K562 (cell line): Measurements from ENCODE around the gene HEBP2. TPM values are rescaled to one million over a fixed set of nuclear protein-coding genes. Genes with fewer than 3 reads are reported as not detected.
A peak's percentile ranks its signal among the peaks of the same experiment; 100 is the strongest.

Experiments
- CTCF ChIP-seq, 3 experiments: IDR thresholded peaks in 2 of 3; conservative IDR thresholded peaks in 1 of 3; 2 replicates each; pipeline ENCODE4 v1.5.1; 2011 to 2012; ENCODE audit warnings: low read length in 3 of 3, mild to moderate bottlenecking in 3 of 3, control low read depth in 2 of 3, improper control_type of control experiment in 1 of 3, inconsistent platforms in 1 of 3, low read depth in 1 of 3, mixed read lengths in 1 of 3, moderate library complexity in 1 of 3; ENCODE audit not compliant: insufficient read depth in 2 of 3
- E2F1 ChIP-seq: sonication (generic); formaldehyde crosslinking; IDR thresholded peaks from 2 replicates; pipeline ENCODE4 v1.8.1; 2023; ENCODE audit warnings: mild to moderate bottlenecking, missing genetic modification reagents, moderate library complexity
- ETS1 ChIP-seq: conservative IDR thresholded peaks from 2 replicates; pipeline ENCODE4 v1.6.1; 2011; ENCODE audit warnings: low read depth, mild to moderate bottlenecking, low read length; ENCODE audit not compliant: control insufficient read depth
- FUS ChIP-seq: fragments of 200-400 bp; formaldehyde crosslinking; optimal IDR thresholded peaks from 2 replicates; pipeline ENCODE3; 2017; ENCODE audit warnings: low read depth, low read length
- HSF4 ChIP-seq: fragments of 250-450 bp; sonication (Bioruptor Pico); IDR thresholded peaks from 2 replicates; pipeline ENCODE4 v2.1.2; 2022; ENCODE audit warnings: mild to moderate bottlenecking, moderate library complexity, borderline replicate concordance
- IRF2 ChIP-seq: sonication (generic); formaldehyde crosslinking; IDR thresholded peaks from 2 replicates; pipeline ENCODE4 v1.8.1; 2022; ENCODE audit warnings: mild to moderate bottlenecking, missing genetic modification reagents
- LEF1 ChIP-seq: fragments of 450-650 bp; IDR thresholded peaks from 2 replicates; pipeline ENCODE4 v1.6.1; 2016; ENCODE audit warnings: mild to moderate bottlenecking
- NR2C2 ChIP-seq, 2 experiments: fragments of 200-800 bp in 1 of 2; sonication (Bioruptor generic) in 1 of 2; sonication (generic) in 1 of 2; formaldehyde crosslinking in 1 of 2; IDR thresholded peaks; 2 replicates each; pipeline versions ENCODE4 v1.6.1 to v1.8.0; 2016 to 2022; ENCODE audit warnings: mild to moderate bottlenecking in 1 of 2, missing compliant biosample characterization in 1 of 2, missing genetic modification characterization in 1 of 2, missing genetic modification reagents in 1 of 2
- NR2F6 ChIP-seq: fragments of 450-650 bp; formaldehyde crosslinking; IDR thresholded peaks from 2 replicates; pipeline ENCODE4 v1.4.0; 2020; ENCODE audit warnings: mild to moderate bottlenecking
- PBX2 ChIP-seq, 2 experiments: IDR thresholded peaks in 1 of 2; conservative IDR thresholded peaks in 1 of 2; 2 replicates each; pipeline ENCODE4 v1.6.1; 2016; ENCODE audit warnings: low read depth in 2 of 2, mild to moderate bottlenecking in 1 of 2, missing compliant biosample characterization in 1 of 2, missing genetic modification characterization in 1 of 2, moderate library complexity in 1 of 2
- PHF21A ChIP-seq: fragments of 450-650 bp; IDR thresholded peaks from 2 replicates; pipeline ENCODE4 v1.6.1; 2017; ENCODE audit warnings: low read depth, borderline replicate concordance
- POLR2G ChIP-seq: fragments of 200-400 bp; formaldehyde crosslinking; IDR thresholded peaks from 2 replicates; pipeline ENCODE4 v1.6.1; 2017; ENCODE audit warnings: low read depth, mild to moderate bottlenecking, antibody characterized with exemption, low read length, moderate library complexity
- PRPF4 ChIP-seq: fragments of 200-400 bp; formaldehyde crosslinking; IDR thresholded peaks from one replicate; pipeline ENCODE4 v1.6.1; 2017; ENCODE audit warnings: low read length, low read depth, mild to moderate bottlenecking; ENCODE audit not compliant: insufficient read depth, poor library complexity, severe bottlenecking
- RBM34 ChIP-seq: fragments of 200-400 bp; formaldehyde crosslinking; IDR thresholded peaks from 2 replicates; pipeline ENCODE4 v1.6.1; 2018; ENCODE audit warnings: low read length, borderline replicate concordance; ENCODE audit not compliant: insufficient read depth
- SP2 ChIP-seq: IDR thresholded peaks from 2 replicates; pipeline ENCODE4 v1.6.1; 2011; ENCODE audit warnings: mild to moderate bottlenecking, low read depth, low read length, moderate library complexity; ENCODE audit not compliant: poor library complexity, severe bottlenecking; ENCODE audit errors: extremely low read depth
- USF2 ChIP-seq: sonication (generic); formaldehyde crosslinking; IDR thresholded peaks from 2 replicates; pipeline ENCODE4 v1.5.0; 2020; ENCODE audit warnings: missing genetic modification reagents
- ZBTB12 ChIP-seq: fragments of 250-450 bp; sonication (Bioruptor Pico); IDR thresholded peaks from 2 replicates; pipeline ENCODE4 v1.4.0; 2020
- ZNF77 ChIP-seq: fragments of 250-450 bp; sonication (Bioruptor Pico); IDR thresholded peaks from 2 replicates; pipeline ENCODE4 v1.5.0; 2020
- polyA plus RNA-seq, 8 experiments: library from polyadenylated mRNA; depleted of rRNA in 4 of 8; stranded (reverse) in 5 of 8; unstranded in 3 of 8; fragments of >200 nt; fragmentation: Nextera tagmentation in 2 of 8; fragmentation: Illumina TruSeq in 1 of 8; extraction: Ambion mirVana in 2 of 8; extraction: Trizol in 1 of 8; gene quantifications; 2 replicates each; pipeline versions ENCODE4 v1.2.1 to v1.2.3, GENCODE V29; 2011 to 2014; ENCODE audit warnings: inconsistent platforms in 1 of 8, missing spikeins in 1 of 8
- total RNA-seq, 7 experiments: library from RNA; depleted of rRNA in 6 of 7; stranded (reverse); fragments of >200 nt in 6 of 7; fragmentation: Illumina TruSeq in 2 of 7; extraction: Trizol in 2 of 7; gene quantifications; 2 replicates each; pipeline versions ENCODE4 v1.2.1 to v1.2.3, GENCODE V29; 2011 to 2021; ENCODE audit warnings: low replicate concordance in 1 of 7

HEBP2 gene
- total and polyA plus RNA-seq, 9 of the 15 experiments (the other 6 are each of a cell fraction or from before 2014, with no cell fraction given), result 8.5 to 63.7 (median 36.9) TPM

- TF ChIP-seq CTCF (IDR thresholded peaks at IDR 0.05 in 2 of 3, conservative IDR thresholded peaks at IDR 0.05 in 1 of 3; ENCODE audit: insufficient read depth in 2 of 3, low read depth in 1 of 3, low read length in 3 of 3) (no peak), SP2 (no peak), PHF21A (no peak), POLR2G (no peak), NR2F6 (CRISPR knock-in tag) (no peak), FUS (no peak), HSF4 (CRISPR knock-in tag) (no peak), ETS1 (no peak), PBX2 (CRISPR knock-in tag; IDR thresholded peaks at IDR 0.05; ENCODE audit: low read depth) (no peak), PBX2 (tag; conservative IDR thresholded peaks at IDR 0.05; ENCODE audit: low read depth) (peak; percentile 46; the same call in 1 of the 2 replicates), LEF1 (no peak), PRPF4 (no peak), E2F1 (no peak), USF2 (CRISPR knock-in tag) (no peak), IRF2 (CRISPR knock-in tag) (no peak), ZBTB12 (CRISPR knock-in tag) (no peak), NR2C2 (CRISPR knock-in tag; IDR thresholded peaks at IDR 0.05) (no peak), NR2C2 (tag; IDR thresholded peaks at IDR 0.05) (peak; percentile 74), RBM34 (no peak), ZNF77 (no peak)
These were observed 32.3 kb upstream of the HEBP2 start (continued) for GRCh38 chr6:138371720-138372119.
